PC-3 (cell line): ENCODE measurements around the gene SIRT2.

ENCODE experiments used
- CTCF ChIP-seq: fragments of 300-600 bp; sonication (generic); conservative IDR thresholded peaks from 2 replicates; pipeline ENCODE4 v1.5.1; 2017; ENCODE audit warnings: antibody characterized with exemption, low read depth, mild to moderate bottlenecking, low read length
- EZH2 ChIP-seq: fragments of 300-600 bp; sonication (generic); IDR thresholded peaks from one replicate; pipeline ENCODE4 v1.6.1; 2017; ENCODE audit warnings: antibody characterized with exemption, mild to moderate bottlenecking, low read length; ENCODE audit not compliant: unreplicated experiment
- EZH2phosphoT487 ChIP-seq: fragments of 300-600 bp; sonication (generic); IDR thresholded peaks from 2 replicates; pipeline ENCODE4 v1.6.1; 2018; ENCODE audit warnings: mild to moderate bottlenecking, antibody characterized with exemption, low read length, borderline replicate concordance

GRCh38 chr19:38861368-38861767 lies 38.0 kb downstream of the SIRT2 start:
- no peak for TF ChIP-seq CTCF
- TF ChIP-seq EZH2: no peak
- no peak for TF ChIP-seq EZH2phosphoT487
